MM.1S (cell line): ENCODE measurements around the gene U2AF1L4.

Experiments used
- EZH2phosphoT487 ChIP-seq: fragments of 300-600 bp; sonication (generic); IDR thresholded peaks from 2 replicates; pipeline ENCODE4 v1.6.1; 2018; ENCODE audit warnings: antibody characterized with exemption, low read length
- TF ChIP-seq, protein P1 (sequence below): fragments of 300-600 bp; sonication (generic); IDR thresholded peaks from 2 replicates; pipeline ENCODE4 v1.5.1; 2016; ENCODE audit warnings: antibody characterized with exemption, low read length, mixed read lengths

DNA sequence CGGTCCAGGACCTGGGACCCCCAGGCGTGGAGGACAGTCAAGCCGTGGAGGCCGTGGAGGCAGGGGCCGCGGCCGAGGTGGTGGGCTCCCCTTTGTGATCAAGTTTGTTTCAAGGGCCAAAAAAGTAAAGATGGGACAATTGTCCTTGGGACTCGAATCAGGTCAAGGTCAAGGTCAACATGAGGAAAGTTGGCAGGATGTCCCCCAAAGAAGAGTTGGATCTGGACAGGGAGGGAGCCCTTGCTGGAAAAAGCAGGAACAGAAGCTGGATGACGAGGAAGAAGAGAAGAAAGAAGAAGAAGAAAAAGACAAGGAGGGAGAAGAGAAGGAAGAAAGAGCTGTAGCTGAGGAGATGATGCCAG lies 25.1 kb downstream of the U2AF1L4 start:
- TF ChIP-seq, protein P1, sequence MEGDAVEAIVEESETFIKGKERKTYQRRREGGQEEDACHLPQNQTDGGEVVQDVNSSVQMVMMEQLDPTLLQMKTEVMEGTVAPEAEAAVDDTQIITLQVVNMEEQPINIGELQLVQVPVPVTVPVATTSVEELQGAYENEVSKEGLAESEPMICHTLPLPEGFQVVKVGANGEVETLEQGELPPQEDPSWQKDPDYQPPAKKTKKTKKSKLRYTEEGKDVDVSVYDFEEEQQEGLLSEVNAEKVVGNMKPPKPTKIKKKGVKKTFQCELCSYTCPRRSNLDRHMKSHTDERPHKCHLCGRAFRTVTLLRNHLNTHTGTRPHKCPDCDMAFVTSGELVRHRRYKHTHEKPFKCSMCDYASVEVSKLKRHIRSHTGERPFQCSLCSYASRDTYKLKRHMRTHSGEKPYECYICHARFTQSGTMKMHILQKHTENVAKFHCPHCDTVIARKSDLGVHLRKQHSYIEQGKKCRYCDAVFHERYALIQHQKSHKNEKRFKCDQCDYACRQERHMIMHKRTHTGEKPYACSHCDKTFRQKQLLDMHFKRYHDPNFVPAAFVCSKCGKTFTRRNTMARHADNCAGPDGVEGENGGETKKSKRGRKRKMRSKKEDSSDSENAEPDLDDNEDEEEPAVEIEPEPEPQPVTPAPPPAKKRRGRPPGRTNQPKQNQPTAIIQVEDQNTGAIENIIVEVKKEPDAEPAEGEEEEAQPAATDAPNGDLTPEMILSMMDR = no peak
- TF ChIP-seq EZH2phosphoT487 = no peak
